ENCODE measurements around the gene FABP3. TPM values are rescaled to one million over a fixed set of nuclear protein-coding genes. Genes with fewer than 3 reads are reported as not detected.
"Not testable (repeated sequence)": the region's sequence is repeated elsewhere in the genome, so short reads cannot be mapped to it uniquely, and the experiment has no call there.

Gene FABP3
- total RNA-seq, 4 donors from 2014 or later: 2.3 to 6.6 (median 5.4) TPM; not detected in 1

GRCh38 chr1:31387612-31388011 lies 14.7 kb upstream of the FABP3 start:
- no peaks in the 10 kb centered on the region for H3K4me1 ChIP-seq
- H3K4me3 ChIP-seq (replicated peaks in 1 of 3): no peak overlapping the region
- no peak for DNase-seq
- intact Hi-C loops (cut with DNase I): no loop called here
- TF ChIP-seq POLR2A (IDR thresholded peaks at IDR 0.05) (no peak), CTCF (IDR thresholded peaks at IDR 0.05) (no peak)
- WGBS, 2 donors: 74 to 76% methylated on average over 10 of the region's 10 CpGs
- H3K36me3 ChIP-seq: no peaks in the 10 kb centered on the region
- no peak overlapping the region for H3K27ac ChIP-seq
- no peaks in the 10 kb centered on the region for H3K9me3 ChIP-seq
- no peaks in the 10 kb centered on the region for H3K27me3 ChIP-seq

GRCh38 chr1:31386576-31387243 lies 13.8 kb upstream of the FABP3 start:
- intact Hi-C loops (cut with DNase I); H3K27me3 ChIP-seq; H3K36me3 ChIP-seq; DNase-seq; H3K4me3 ChIP-seq (replicated peaks in 1 of 3); H3K27ac ChIP-seq; H3K9me3 ChIP-seq; H3K4me1 ChIP-seq: not testable (repeated sequence)
- 63 to 79% methylated on average over 8 of the region's 8 CpGs for WGBS, 2 donors

- Histone ChIP-seq H3K9me3 (no peaks in the 10 kb centered on the region), H3K27ac (no peak overlapping the region), H3K4me1 (peaks cover 0 to 6% of the 10 kb centered on the region in 2 donors), H3K4me3 (replicated peaks in 1 of 3) (no peak overlapping the region), H3K27me3 (no peaks in the 10 kb centered on the region), H3K36me3 (no peaks in the 10 kb centered on the region)
- 92 to 96% methylated on average over 1 of the region's 1 CpG for WGBS, 2 donors
- no peak for DNase-seq
- intact Hi-C loops (cut with DNase I): no loop called here
- TF ChIP-seq POLR2A (IDR thresholded peaks at IDR 0.05) (no peak), CTCF (IDR thresholded peaks at IDR 0.05) (no peak)
These were observed 11.1 kb upstream of the FABP3 start for GRCh38 chr1:31383967-31384366.

GRCh38 chr1:31382379-31382989 lies 9.6 kb upstream of the FABP3 start:
- H3K27ac ChIP-seq: no peak overlapping the region
- no peak overlapping the region for H3K4me3 ChIP-seq (replicated peaks in 1 of 3)
- H3K36me3 ChIP-seq: no peaks in the 10 kb centered on the region
- no peaks in the 10 kb centered on the region for H3K9me3 ChIP-seq
- 88 to 92% methylated on average over 3 of the region's 3 CpGs for WGBS, 2 donors
- TF ChIP-seq POLR2A (IDR thresholded peaks at IDR 0.05) (no peak), CTCF (IDR thresholded peaks at IDR 0.05) (no peak)
- intact Hi-C loops (cut with DNase I): no loop called here
- no peak for DNase-seq
- peaks cover 0 to 6% of the 10 kb centered on the region in 2 donors for H3K4me1 ChIP-seq
- no peaks in the 10 kb centered on the region for H3K27me3 ChIP-seq

GRCh38 chr1:31381394-31382294 lies 8.8 kb upstream of the FABP3 start:
- Histone ChIP-seq H3K27me3 (no peaks in the 10 kb centered on the region), H3K4me1 (peaks cover 0 to 6% of the 10 kb centered on the region in 2 donors), H3K9me3 (no peaks in the 10 kb centered on the region), H3K36me3 (no peaks in the 10 kb centered on the region), H3K4me3 (replicated peaks in 1 of 3) (no peak overlapping the region), H3K27ac (no peak overlapping the region)
- DNase-seq: no peak
- intact Hi-C loops (cut with DNase I): no loop called here
- 85 to 92% methylated on average over 5 to 6 of the region's 6 CpGs for WGBS, 2 donors
- no peak for TF ChIP-seq POLR2A (IDR thresholded peaks at IDR 0.05)
- TF ChIP-seq CTCF (IDR thresholded peaks at IDR 0.05): no peak
